AG09319 (cell line): ENCODE results near the gene NDUFS8.

ENCODE experiments used
- DNase-seq: peaks from one replicate; pipeline ENCODE4 v3.0.0-alpha.2; 2010; ENCODE audit warnings: low read depth; ENCODE audit errors: extremely low read depth
- CTCF ChIP-seq: IDR thresholded peaks from 2 replicates; pipeline ENCODE4 v1.5.1; 2011; ENCODE audit warnings: low read depth, mild to moderate bottlenecking, inconsistent platforms, low read length, moderate library complexity

Gene NDUFS8

DNA sequence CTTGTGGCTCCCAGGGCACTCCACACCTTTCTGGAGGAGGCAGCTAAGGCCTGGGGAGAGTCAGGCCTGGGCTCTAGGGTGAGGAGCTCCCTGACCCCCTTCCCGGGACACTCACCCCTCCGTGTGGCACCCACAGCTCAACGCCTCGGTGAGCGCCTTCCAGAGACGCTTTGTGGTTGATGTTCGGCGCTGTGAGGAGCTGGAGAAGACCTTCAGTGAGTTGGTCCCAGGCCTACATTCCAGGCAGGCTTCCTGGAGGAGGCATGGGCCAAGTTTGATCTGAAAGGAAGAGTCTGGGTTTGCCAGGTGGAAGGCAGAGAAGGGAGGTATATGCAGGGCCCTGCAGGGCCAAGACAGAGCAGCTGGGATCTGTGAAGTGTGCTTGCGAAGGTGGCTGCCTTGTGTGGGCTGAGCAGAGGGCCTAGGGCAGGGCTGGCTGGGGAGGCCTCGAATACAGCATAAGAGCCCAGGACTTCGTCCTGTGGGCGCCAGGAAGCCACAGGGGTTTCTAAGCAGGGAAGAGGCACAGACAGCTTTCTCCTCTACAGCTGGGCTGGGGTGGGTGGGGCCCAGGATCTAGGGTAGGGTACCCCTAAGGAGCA is 11.2 kb downstream of the NDUFS8 start:
- no peak for DNase-seq
- no peak for TF ChIP-seq CTCF

DNA sequence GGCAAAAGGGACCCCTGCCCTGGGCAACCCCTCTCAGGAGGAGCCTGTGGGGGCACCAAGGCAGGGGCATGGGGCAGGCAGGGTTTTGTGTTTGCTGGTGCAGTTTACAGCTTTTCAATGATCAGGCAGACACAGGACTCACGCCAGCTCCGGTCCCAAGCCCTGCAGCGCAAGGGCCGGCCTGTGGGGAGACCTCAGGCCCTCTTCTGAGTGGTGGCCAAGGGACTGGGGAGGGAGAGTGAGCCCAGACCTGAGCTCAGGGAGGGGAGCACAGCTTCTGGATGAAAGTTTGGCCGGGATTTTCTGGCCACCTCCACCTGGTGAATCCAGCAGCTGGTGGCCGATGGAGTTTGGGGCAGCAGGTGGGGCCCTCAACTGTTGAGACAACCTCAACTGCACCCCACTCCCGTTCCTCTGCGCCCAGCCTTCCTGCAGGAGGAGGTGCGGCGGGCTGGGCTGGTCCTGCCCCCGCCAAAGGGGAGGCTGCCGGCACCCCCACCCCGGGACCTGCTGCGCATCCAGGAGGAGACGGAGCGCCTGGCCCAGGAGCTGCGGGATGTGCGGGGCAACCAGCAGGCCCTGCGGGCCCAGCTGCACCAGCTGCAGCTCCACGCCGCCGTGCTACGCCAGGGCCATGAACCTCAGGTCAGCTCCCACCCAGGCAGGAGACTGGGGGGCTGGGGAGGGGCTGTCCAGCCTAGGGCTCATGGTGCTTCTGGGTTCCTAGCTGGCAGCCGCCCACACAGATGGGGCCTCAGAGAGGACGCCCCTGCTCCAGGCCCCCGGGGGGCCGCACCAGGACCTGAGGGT is 11.9 kb downstream of the NDUFS8 start:
- no peak for DNase-seq
- no peak for TF ChIP-seq CTCF

DNA sequence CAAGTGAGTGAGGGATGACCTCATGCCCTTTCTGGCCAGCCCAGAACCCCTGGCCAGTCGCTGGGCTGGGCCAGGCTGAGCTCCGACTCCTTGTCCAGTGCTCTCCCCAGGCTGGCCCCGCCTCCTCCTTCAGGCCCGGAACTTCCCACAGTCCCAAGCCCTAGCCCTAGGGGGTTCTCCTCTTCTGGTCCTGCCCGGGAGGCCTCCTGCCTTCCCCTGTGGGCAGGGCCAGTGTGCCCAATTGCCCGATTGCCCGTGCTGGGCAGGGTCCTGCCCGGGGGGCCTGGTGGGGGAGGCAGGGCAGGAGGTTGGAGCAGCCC is 12.5 kb downstream of the NDUFS8 start:
- TF ChIP-seq CTCF, result no peak
- no peak for DNase-seq

GRCh38 chr11:68043349-68044144 is 13.1 kb downstream of the NDUFS8 start:
- DNase-seq, result peak; percentile 14
- TF ChIP-seq CTCF, result no peak

DNA sequence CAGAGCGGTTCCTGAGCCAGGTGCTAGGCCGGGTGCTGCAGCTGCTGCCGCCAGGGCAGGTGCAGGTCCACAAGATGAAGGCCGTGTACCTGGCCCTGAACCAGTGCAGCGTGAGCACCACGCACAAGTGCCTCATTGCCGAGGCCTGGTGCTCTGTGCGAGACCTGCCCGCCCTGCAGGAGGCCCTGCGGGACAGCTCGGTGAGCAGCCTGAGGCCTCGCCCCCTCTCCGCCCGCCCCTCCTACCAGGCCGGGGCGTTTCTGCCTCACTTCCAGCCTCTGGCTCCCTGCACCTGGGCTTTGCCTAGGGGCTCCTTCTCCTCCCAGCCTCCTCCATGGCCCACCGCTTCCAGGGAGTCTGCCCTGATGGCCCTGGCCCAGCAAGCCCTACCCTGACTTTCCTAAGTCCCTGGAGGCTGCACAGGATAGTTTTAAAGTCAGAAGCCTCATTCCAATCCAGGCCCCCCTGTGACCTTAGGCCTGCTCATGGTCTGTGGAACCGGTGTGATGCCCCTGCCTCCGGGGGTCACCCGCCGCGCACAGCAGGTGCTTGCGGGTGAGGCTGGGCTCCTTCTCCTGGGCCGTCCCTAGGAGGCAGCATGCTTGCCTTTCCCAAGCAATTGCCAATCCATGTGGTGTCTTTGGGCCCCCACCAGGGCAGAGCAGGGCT is 13.8 kb downstream of the NDUFS8 start:
- TF ChIP-seq CTCF, result no peak
- no peak for DNase-seq

- TF ChIP-seq CTCF, result no peak
- DNase-seq, result no peak
These were observed 14.4 kb downstream of the NDUFS8 start for GRCh38 chr11:68044898-68045351.
